WI38 (cell line): Measurements from ENCODE around the gene GATA6.

Experiments
- H3K4me3 ChIP-seq: 2 replicates; pipeline ENCODE4 v1.5.1; 2011; ENCODE audit warnings: low read depth, mild to moderate bottlenecking, control low read depth, low read length
- TF ChIP-seq, protein P1 (sequence below): IDR thresholded peaks from 2 replicates; pipeline ENCODE4 v1.5.1; 2012; ENCODE audit warnings: low read depth, mild to moderate bottlenecking, control low read depth, low read length

Gene GATA6

DNA sequence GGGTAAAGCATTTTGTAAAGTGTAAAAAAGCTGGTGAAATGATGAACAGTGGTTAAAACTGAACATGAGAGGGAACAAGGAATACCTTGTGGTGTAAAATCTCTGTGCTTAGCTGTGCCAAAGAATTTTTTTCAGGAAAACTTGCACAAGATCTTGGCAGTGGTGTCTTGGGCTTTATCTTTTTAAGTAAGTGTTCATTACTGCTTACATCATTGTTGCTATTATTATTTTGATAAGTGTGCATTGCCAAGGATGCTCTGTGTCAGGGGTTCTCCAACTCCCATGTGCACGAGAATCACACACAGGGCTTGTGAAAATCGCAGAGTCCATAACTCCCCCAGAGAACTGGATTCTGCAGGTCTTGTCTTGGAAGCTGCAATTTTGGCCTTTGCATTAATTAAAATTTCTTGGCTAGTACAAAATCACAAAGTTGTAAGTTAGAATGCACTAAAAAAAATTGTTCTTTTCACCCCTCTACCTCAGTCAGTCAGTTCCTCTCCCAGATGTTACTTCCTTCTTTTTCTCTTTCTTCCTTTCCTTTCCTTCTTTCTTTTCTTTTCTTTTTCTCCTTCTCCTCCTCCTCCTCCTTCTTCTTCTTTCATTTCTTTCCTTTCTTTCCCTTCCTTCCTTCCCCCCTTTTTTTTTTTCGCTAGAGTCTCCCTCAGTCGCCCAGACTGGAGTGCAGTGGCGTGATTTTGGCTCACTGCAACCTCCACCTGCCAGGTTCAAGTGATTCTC is 37.8 kb downstream of the GATA6 start:
- H3K4me3 ChIP-seq, result no peak overlapping the region
- TF ChIP-seq, protein P1, sequence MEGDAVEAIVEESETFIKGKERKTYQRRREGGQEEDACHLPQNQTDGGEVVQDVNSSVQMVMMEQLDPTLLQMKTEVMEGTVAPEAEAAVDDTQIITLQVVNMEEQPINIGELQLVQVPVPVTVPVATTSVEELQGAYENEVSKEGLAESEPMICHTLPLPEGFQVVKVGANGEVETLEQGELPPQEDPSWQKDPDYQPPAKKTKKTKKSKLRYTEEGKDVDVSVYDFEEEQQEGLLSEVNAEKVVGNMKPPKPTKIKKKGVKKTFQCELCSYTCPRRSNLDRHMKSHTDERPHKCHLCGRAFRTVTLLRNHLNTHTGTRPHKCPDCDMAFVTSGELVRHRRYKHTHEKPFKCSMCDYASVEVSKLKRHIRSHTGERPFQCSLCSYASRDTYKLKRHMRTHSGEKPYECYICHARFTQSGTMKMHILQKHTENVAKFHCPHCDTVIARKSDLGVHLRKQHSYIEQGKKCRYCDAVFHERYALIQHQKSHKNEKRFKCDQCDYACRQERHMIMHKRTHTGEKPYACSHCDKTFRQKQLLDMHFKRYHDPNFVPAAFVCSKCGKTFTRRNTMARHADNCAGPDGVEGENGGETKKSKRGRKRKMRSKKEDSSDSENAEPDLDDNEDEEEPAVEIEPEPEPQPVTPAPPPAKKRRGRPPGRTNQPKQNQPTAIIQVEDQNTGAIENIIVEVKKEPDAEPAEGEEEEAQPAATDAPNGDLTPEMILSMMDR, result no peak

DNA sequence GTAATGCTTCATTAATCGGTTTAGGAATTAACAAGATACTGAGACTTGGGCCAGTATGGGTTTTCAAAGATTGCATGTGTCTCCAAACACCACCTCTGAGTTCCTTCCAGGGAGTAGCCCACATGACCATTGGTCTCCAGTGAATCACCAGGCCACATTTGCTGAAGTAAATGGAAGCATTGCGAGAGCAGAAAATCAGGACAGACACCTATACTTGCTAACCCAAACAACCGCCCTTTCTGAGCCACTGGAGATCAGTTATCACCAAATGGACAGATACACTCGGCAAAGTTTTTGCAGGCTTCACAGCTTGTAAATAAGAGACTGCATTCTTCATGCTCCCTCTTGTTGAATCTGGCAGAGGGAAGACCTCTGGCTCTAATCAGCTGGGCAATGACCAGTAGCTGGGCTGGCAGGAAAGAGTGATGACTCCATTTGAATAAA is 40.9 kb downstream of the GATA6 start:
- no peak overlapping the region for H3K4me3 ChIP-seq
- TF ChIP-seq, protein P1, result no peak

DNA sequence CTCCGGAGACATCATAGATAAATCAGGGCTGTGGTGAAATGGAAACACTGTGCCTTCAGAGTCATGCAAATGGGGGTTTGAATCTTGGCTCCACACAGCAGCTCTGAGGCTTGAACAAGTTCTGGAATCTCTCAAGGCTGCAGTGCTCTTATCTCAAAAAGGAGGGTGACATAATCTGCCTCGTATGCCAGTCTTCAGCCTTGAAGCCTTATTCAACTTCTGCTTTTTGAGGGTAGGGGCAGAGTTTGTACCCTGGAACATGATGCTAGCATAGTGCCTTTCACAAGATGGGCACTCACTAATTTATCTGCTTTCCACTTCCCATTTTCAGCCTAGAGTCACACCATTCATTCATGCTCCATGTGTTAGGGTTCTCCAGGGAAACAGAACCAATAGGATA is 42.3 kb downstream of the GATA6 start:
- no peak overlapping the region for H3K4me3 ChIP-seq
- TF ChIP-seq, protein P1, result no peak

DNA sequence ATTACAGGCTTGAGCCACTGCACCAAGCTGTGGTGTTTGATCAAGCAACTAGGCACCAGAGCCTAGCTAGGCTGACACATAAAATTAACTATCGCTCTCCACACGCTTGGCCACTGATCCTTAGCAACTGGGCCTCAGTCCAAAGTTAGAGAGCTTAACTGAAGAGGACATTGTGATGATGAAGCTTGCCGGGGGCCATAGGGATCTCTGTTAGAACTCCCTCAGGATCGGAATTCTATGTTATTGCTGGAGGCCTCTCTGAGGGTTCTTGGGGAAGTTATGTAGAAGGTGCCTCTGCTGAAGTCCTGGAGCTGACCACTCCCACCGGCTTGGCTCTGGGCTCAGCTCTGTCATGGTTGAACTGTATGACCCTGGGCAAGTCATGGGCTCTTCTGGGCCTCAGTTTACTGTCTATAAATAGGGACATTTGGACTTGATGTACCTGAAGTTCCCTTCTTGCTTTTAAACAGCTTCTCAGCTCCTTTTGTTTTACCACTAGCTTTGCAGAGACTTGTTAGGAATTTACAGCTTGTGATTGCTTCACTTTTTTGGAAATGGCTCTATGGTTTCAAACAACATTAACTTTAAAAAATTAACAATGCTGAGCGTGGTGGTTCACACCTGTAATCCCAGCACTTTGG is 44.1 kb downstream of the GATA6 start:
- no peak overlapping the region for H3K4me3 ChIP-seq
- TF ChIP-seq, protein P1, result no peak

DNA sequence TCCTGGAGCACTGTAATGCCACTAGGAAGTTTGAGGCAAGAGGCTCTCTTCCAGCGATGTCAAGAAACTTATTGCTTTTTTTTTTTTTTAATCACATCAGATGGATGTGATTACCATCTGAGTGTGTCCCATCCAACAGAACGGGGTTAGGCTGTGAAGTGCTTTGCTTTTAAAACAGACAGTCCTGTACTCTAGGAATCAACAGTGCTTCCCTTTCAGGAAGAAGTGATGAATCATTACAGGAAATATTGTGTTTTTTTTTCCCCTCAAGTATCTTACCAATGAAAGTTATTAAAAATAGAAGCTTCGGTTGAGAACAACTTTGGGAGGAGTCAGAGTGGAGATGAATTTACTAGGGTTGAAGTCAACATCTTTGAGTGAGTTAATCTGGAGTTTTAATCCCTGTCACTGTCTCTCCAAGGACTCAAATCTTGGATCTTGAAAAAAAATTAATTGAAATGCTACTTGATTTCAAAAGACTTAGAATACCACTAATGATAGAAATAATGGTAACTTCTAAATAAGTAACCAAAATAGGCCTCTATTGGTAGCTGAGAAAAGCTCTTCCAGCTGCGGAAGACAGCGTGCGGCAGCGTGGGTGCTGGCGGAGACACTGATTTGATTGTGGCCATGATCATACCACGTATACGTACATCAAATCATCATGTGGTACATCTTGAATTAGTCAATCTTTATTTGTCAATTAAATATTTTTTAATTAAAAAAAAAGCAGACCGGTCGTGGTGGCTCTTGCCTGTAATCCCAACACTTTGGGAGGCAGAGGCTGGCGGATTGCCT is 45.5 kb downstream of the GATA6 start:
- no peak overlapping the region for H3K4me3 ChIP-seq

DNA sequence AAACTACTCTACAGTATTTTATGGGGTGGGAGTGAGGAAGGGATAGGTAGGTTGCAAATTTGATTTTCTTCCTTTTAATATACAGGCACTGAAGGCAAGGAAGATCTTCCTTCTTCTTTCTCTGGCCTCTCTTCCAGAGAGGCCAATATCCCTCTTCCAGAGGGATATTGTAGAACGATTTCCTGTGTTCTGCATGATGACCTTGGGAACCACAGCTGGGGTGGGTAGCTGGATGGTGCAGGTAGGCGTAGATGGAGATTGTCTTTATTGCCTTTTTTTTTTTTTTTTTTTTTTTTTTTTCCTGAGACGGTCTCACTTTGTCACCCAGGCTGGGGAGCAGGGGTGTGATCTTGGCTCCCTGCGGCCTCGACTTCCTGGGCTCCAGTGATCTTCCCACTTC is 49.4 kb downstream of the GATA6 start:
- TF ChIP-seq, protein P1, result no peak
- H3K4me3 ChIP-seq, result no peak overlapping the region

More for the DNA sequence above, 45.5 kb downstream of the GATA6 start:
- TF ChIP-seq, protein P1, result no peak
